OCI-M2 (cell line): ENCODE results near the gene SNRNP27.
"Not testable (repeated sequence)": the region's sequence is repeated elsewhere in the genome, so short reads cannot be mapped to it uniquely, and the experiment has no call there.

Source experiments
- DNase-seq: peaks from one replicate; lab custom pipeline; 2025; ENCODE audit not compliant: unreplicated experiment; lab: John Stamatoyannopoulos, UW

SNRNP27 gene

GRCh38 chr2:69893684-69894551 lies at the start of gene SNRNP27:
Gene SNRNP27, plus strand, starts transcription at chr2:69893956. Its CDS starts 29 bp downstream, at chr2:69893985.
- peak; percentile 39 for DNase-seq

DNA sequence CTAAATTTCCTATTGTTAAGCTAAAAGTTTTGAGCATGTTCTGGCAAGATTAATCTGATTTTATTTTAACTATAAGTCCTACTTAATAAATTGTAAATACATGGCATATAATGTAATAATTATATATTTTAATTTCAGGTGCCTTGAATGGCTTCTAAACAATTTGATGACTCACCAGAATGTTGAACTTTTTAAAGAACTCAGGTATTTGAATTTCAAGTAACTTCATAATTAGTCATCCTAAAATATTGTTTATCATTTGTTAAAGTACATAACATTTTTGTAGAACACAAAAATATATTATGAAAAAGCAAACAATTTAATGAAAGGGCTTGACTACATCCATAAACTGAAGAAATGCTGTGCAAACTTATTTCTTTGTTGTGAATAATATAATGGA lies 49.8 kb upstream of the SNRNP27 start:
- DNase-seq = no peak

DNA sequence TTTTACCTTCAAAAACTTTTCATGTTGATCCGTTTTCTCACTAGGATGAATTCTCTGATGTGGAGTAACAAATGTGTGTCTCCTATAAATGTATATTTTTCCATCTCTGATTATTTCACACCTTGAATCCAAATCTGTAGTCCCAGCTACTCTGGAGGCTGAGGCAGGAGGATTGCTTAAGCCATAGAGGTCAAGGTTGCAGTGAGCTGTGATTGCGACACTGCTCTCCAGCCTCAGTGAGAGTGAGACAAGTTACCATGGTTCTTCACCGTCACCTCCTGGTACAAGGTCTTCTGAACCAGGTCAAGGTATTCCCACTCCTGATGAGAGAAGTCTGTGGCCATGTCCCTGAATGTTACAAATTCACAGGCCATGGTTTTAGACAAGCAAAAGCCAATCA lies 49.2 kb upstream of the SNRNP27 start:
- no peak for DNase-seq

DNA sequence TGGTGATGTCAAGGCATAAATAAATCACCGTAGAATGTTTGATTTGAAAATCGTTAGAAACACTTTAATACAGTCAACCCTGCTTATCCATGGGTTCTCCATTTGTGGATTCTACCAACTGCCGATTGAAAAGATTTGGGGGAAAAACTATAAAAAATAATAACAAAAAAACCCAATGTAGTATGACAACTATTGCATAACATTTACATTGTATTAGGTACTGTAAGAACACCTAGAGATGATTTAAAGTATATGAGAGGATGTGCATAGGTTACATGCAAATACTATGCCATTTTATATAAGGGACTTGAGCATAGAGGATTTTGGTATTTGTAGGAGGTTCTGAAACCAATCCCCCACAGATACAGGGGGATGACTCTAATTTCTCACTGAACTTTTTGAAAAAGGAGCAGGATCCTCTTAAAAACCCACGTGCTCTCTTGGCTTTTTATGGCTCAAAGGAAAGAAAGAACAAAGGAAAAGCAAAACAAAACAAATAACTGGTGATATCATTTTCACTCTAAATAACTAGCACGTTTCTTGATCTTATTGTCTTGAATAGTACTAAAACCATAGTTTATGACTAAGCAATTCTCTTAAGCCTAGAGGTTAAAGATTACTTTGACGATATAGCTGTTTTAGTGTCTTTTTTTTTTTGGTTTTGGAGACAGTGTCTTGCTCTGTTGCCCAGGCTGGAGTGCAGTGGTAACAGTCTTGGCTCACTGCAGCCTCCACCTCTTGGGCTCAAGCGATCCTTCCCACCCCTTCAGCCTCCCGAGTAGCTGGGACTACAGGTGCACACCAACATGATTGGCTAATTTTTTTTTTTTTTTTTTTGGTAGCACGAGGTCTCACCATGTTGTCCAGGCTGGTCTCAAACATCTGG lies 47.3 kb upstream of the SNRNP27 start:
- DNase-seq = no peak

- DNase-seq = no peak
These were observed 46.5 kb upstream of the SNRNP27 start for GRCh38 chr2:69847068-69847828.

- DNase-seq = no peak
These were observed 45.5 kb upstream of the SNRNP27 start for GRCh38 chr2:69848186-69848790.

DNA sequence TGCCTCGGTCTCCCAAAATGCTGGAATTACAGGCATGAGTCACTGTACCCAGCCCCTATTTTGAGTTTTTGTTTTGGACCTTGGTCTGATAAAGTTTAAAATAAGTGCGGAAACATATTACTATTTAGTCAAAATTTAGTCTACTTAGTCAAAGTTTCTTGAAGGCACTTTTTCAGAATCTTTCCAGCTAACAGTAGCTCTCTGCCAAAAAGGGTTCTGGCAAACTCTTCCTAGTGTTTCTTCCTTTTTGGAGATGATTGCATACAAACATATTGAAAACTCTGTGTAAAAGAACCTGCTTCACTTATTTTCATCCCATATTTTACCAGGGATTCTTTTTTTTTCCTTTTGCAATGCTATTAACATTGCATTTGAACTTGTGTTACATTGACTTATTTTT lies 35.5 kb upstream of the SNRNP27 start:
- DNase-seq = no peak

DNA sequence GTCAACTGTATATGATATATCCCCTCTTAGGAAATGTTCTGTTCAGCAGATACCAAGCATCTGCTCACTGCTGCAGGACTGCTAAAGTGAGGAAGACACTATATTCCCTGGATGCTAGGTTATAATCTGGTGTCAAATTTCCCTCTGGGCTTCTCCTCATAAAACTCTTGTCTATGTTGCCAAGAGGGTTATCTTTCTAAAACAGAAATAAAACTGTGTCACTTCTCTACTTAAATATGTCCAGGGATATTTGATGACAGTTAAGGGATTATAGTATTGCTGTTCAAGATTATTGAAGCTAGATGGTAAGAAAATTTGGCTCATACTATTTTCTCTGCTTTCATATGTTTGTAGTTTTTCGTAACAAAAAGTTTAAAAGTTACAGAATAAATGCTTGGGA lies 30.5 kb upstream of the SNRNP27 start:
- peak; percentile 16 for DNase-seq

GRCh38 chr2:69888451-69888850 lies 5.3 kb upstream of the SNRNP27 start:
- DNase-seq = no peak

GRCh38 chr2:69889302-69889701 lies 4.5 kb upstream of the SNRNP27 start:
- no peak for DNase-seq

- no peak for DNase-seq
These were observed 2.9 kb upstream of the SNRNP27 start for GRCh38 chr2:69890881-69891280.

DNA sequence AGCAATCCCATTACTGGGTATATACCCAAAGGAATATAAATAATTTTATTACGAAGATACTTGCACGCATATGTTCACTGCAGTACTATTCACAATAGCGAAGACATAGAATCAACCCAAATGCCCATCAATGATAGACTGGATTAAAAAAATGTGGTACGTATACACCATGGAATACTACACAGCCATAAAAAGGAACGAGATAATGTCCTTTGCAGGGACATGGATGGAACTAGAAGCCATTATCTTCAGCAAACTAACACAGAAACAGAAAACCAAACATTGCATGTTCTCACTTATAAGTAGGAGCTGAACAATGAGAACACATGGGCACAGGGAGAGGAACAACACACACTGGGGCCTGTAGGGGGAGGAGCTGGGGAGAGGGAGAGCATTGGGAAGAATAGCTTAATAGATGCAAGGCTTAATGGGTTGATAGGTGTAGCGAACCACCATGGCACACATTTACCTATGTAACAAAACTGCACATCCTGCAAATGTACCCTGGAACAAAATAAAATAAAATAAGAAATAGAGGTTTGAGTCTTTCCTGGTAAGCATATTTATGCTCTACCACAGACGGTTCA lies 825 bp upstream of the SNRNP27 start:
- not testable (repeated sequence) for DNase-seq

- not testable (repeated sequence) for DNase-seq
These were observed 981 bp downstream of the SNRNP27 start for GRCh38 chr2:69894737-69895136.

DNA sequence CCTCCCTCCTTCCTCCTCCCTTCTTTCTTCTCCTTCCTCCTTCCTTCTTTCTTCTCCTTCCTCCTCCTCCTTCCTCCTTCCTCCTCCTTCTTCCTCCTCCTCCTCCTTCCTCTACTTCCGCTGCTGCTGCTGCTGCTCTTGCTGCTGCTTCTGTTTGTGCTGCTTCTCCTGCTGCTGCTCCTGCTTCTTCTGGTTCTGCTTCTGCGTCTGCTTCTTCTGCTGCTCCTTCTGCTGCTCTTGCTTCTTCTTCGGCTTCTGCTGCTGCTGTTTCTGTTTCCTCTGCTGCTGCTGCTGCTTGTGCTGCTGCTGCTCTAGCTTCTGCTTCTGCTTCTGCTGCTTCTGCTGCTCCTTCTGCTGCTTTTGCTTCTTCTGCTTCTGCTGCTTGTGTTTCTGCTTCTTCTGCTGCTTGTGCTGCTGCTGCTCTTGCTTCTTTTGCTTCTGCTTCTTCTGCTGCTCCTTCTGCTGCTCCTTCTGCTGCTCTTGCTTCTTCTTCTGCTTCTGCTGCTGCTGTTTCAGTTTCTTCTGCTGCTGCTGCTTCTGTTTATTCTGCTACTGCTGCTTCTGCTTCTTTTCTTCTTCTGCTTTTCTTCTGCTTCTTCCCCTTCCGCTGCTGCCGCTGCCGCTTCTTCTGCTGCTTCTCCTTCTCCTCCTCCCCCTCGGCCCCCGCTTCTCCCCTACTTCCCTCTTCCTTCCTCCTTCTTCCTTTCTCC lies 8.6 kb downstream of the SNRNP27 start:
- no peak for DNase-seq

DNA sequence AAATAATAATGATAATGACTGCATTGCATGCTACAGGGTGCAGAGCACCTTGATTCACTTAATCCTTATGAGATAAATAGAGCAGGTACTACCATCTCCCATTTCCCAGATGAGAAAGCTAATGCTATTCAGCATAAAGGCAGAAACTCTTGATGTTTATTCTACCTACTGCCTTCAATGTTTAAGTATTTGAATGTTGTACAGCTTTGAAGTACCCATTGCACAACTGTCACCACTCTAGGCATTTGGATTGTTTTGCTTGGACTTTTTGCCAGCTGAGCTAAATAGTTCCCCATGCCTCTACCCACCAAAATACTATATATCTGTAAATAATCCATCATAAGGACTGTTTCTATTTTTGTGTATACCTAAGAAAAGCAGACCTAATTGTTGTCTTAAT lies 13.5 kb downstream of the SNRNP27 start:
- DNase-seq = no peak

GRCh38 chr2:69911985-69912563 lies 18.3 kb downstream of the SNRNP27 start:
- no peak for DNase-seq

DNA sequence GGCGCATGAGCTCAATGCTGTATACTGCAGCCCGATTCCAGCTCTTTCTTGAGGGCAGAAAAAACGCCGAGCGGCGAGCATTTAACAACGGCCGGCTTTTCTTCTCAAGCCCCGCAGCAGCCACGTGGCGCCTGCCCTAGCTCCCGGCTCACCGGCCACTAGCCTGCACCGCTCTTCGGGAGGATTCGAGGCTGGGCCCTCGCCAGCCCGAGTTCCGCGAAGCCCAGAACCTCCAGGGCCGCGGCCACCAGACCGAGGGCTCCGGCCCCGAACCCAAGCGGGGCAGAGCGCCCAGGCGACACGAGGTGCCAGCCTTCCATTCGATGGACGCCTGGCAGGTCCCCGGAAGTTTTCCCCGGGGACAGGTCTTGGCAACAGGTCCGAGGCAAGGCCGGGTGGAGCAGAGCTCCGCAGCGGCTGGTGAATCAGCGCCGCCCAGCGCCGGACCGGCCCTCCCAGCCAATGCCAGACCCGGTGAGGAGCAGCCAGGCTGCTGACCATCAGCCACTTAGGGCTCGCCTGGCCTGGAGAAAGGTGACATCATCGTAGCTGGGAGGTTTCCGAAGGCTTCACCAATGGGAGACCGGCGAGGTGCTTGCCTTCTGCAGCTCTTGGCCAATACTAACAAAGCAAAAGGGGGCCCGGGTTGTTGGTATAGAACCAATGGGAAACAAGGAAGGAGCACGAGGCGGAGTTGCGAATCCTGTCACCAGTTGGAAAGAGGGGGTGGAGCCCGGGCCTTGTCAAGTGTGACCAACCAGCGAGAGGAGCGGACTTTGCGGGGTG lies 20.6 kb downstream of the SNRNP27 start:
- DNase-seq = peak; percentile 96
